Immature natural killer cell (primary cell): ENCODE measurements around the gene KANSL3. TPM values are rescaled to one million over a fixed set of nuclear protein-coding genes. Genes with fewer than 3 reads are reported as not detected.
A peak's percentile ranks its signal among the peaks of the same experiment; 100 is the strongest.

ENCODE experiments used
- DNase-seq, 3 donors: peaks; one replicate each; pipeline ENCODE4 v3.0.0; 2022; ENCODE audit warnings: mixed read lengths in 1 of 3
- H3K27ac Mint-ChIP-seq, 6 donors: one replicate each; pipeline ENCODE4 v1.8.0; 2020; ENCODE audit warnings: mixed read lengths in 6 of 6, mild to moderate bottlenecking in 5 of 6, inconsistent platforms in 4 of 6, moderate library complexity in 3 of 6
- H3K27me3 Mint-ChIP-seq, 3 donors: one replicate each; pipeline ENCODE4 v1.8.0; 2020 to 2021; ENCODE audit warnings: low read depth in 3 of 3, mild to moderate bottlenecking in 3 of 3, mixed read lengths in 3 of 3, moderate library complexity in 3 of 3, inconsistent platforms in 1 of 3
- H3K36me3 Mint-ChIP-seq, 3 donors: one replicate each; pipeline ENCODE4 v1.8.0; 2020; ENCODE audit warnings: mixed read lengths in 3 of 3, inconsistent platforms in 2 of 3, mild to moderate bottlenecking in 2 of 3
- H3K4me1 Mint-ChIP-seq, 2 donors: one replicate each; pipeline ENCODE4 v1.8.0; 2020; ENCODE audit warnings: inconsistent platforms in 2 of 2, mild to moderate bottlenecking in 2 of 2, mixed read lengths in 2 of 2, moderate library complexity in 1 of 2
- H3K4me3 Mint-ChIP-seq, 5 donors: one replicate each; pipeline ENCODE4 v1.8.0; 2020; ENCODE audit warnings: mild to moderate bottlenecking in 5 of 5, mixed read lengths in 5 of 5, inconsistent platforms in 3 of 5, moderate library complexity in 3 of 5
- H3K9me3 Mint-ChIP-seq, 6 donors: one replicate each; pipeline ENCODE4 v1.8.0; 2020; ENCODE audit warnings: mild to moderate bottlenecking in 6 of 6, mixed read lengths in 6 of 6, inconsistent platforms in 4 of 6, moderate library complexity in 3 of 6
- polyA plus RNA-seq, 3 donors: library from polyadenylated mRNA; unstranded; fragments of 300-500 nt; fragmentation: Illumina TruSeq; gene quantifications; one replicate each; pipeline ENCODE4 v1.2.3, GENCODE V29; 2021

Gene KANSL3
- polyA plus RNA-seq, 3 donors from 2014 or later: 8.2 to 22.2 (median 9.9) TPM

GRCh38 chr2:96547203-96547641, 90.9 kb downstream of the KANSL3 start:
- peaks cover 8 to 16% (median 14%) of the 10 kb centered on the region in 3 donors for H3K27me3 Mint-ChIP-seq
- DNase-seq: no peak
- H3K27ac Mint-ChIP-seq: peak overlapping the region in 4 of 6 donors; percentile 49 to 64 (median 56)
- H3K4me1 Mint-ChIP-seq: peaks cover 59 to 62% of the 10 kb centered on the region in 2 donors
- peak overlapping the region; percentile 34 to 79 (median 50) for H3K4me3 Mint-ChIP-seq
- no peaks in the 10 kb centered on the region for H3K9me3 Mint-ChIP-seq
- peaks cover 23 to 46% (median 37%) of the 10 kb centered on the region in 3 donors for H3K36me3 Mint-ChIP-seq

DNA sequence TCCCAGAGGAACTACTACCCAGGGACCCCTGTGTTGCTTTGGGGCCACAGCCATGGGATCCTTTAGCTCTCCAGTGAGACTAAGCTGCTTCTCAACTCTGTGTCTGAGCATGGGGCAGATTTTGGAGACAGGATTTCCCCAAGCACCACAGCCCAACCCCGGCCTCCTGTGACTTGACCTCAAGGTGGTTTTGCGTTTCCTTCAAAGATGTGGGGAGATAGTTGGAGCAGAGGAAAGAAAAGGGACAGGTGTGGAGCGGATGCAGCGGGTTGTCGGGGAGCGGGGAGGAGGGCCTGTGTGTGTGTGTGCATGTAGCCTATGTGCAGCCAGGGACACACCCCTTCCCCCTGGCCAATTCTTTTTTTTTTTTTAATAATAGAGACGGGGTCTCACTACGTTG, 91.3 kb downstream of the KANSL3 start:
- peaks cover 8 to 16% (median 14%) of the 10 kb centered on the region in 3 donors for H3K27me3 Mint-ChIP-seq
- peaks cover 23 to 46% (median 37%) of the 10 kb centered on the region in 3 donors for H3K36me3 Mint-ChIP-seq
- peaks cover 63 to 66% of the 10 kb centered on the region in 2 donors for H3K4me1 Mint-ChIP-seq
- peak; percentile 36 to 53 (median 42) for DNase-seq
- peak overlapping the region; percentile 77 to 87 (median 85) for H3K4me3 Mint-ChIP-seq
- H3K27ac Mint-ChIP-seq: peak overlapping the region in 5 of 6 donors; percentile 63 to 93 (median 85)
- H3K9me3 Mint-ChIP-seq: no peaks in the 10 kb centered on the region

DNA sequence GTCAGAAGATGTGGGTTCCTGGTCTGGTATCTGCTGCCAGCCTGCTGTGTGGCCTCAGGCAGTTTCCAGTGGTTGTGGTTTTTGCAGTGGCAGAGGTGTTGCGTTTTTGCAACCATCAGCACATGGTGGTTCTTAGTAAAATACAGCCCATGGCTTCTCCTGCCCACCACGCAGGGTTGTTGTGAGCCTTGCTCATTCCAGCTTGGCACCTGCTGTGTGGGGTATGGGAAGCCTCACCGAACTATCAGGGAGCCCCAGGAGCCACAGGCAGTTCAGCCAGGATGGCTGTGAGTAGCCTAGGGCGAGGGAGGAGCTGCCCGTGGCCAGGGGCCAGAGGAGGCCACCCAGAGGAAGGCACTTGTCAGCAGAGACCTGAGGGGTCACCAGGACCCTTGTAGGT, 91.8 kb downstream of the KANSL3 start:
- Mint-ChIP-seq H3K27ac (peak overlapping the region; percentile 77 to 93 (median 86)), H3K36me3 (peaks cover 23 to 46% (median 37%) of the 10 kb centered on the region in 3 donors), H3K4me3 (peak overlapping the region; percentile 77 to 87 (median 85)), H3K27me3 (peaks cover 8 to 16% (median 14%) of the 10 kb centered on the region in 3 donors), H3K9me3 (no peaks in the 10 kb centered on the region), H3K4me1 (peaks cover 68 to 71% of the 10 kb centered on the region in 2 donors)
- peak; percentile 75 to 80 (median 77) for DNase-seq

Other genes with a start within 250 kb of the KANSL3 start
- not detected for gene NEURL3, start 133.0 kb downstream of the KANSL3 start, polyA plus RNA-seq
- gene ARID5A, start 101.6 kb downstream of the KANSL3 start, polyA plus RNA-seq: 100 to 1,000 TPM in 1 of 3 donors, 10 to 100 TPM in 2; 77.1 to 204 (median 82.7) TPM
- gene FER1L5, start 4.5 kb upstream of the KANSL3 start, polyA plus RNA-seq: not detected
- gene LMAN2L, start 101.8 kb upstream of the KANSL3 start, polyA plus RNA-seq: 10 to 100 TPM; 15.8 to 39.3 (median 23.5) TPM
- gene CNNM4, start 122.6 kb upstream of the KANSL3 start, polyA plus RNA-seq: 1 to 10 TPM; 1.2 to 3.9 (median 2.6) TPM
- gene CNNM3, start 178.0 kb upstream of the KANSL3 start, polyA plus RNA-seq: 10 to 100 TPM in 1 of 3 donors, 1 to 10 TPM in 2; 5.5 to 11.0 (median 9.9) TPM
- gene ANKRD23, start 205.7 kb upstream of the KANSL3 start, polyA plus RNA-seq: 1 to 10 TPM in 1 of 3 donors, not detected in 2; 1.3 TPM
- 10 to 100 TPM; 27.0 to 68.3 (median 41.2) TPM for gene ANKRD39, start 219.7 kb upstream of the KANSL3 start, polyA plus RNA-seq
- gene SEMA4C, start 231.8 kb upstream of the KANSL3 start, polyA plus RNA-seq: 10 to 100 TPM in 1 of 3 donors, 1 to 10 TPM in 2; 3.1 to 11.5 (median 4.8) TPM